ENCODE measurements around the gene PERCC1.

DNA sequence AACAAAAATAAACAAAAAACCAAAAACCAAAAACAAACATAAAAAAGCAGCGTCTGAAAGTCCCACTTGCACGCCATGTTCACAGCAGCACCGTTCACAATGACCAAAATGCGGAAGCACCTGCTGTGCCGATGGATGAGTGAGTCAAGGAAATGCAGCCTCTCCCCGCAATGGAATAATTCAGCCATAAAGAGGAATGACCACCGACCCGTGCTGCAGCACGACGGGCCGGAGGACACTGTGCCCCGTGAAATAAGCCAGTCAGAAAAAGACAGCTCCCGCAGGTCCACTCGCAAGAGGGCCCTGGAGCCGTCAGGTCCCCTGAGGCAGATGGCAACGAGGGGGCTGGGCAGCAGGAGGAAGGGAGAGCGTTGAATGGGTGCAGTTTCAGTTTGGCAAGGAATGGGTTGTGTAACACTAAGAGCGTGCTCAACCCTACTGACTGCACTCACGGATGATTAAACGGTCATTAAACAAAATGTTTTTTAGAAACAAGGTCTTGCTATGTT is 38.9 kb downstream of the PERCC1 start:
- TF ChIP-seq POLR2A (IDR thresholded peaks at IDR 0.05): no peak
- no peak for TF ChIP-seq POLR2AphosphoS5 (IDR thresholded peaks at IDR 0.05)
